MCF 10A (cell line): ENCODE measurements around the gene IFT80. TPM values are rescaled to one million over a fixed set of nuclear protein-coding genes. Genes with fewer than 3 reads are reported as not detected.

ENCODE experiments used
- BruUV-seq: library from RNA; stranded (reverse); fragments of 400-500 nt; replicated peaks from 2 replicates; lab custom pipeline; 2021; lab: Mats Ljungman, UMichigan
- CTCF ChIA-PET: fragments of 300-600 bp; sonication (Branson Sonifier 250); formaldehyde crosslinking; extraction: SDS; loops from one replicate; lab custom pipeline; 2021; ENCODE audit warnings: antibody characterized with exemption, inconsistent platforms; lab: Yijun Ruan, JAX
- POLR2A ChIA-PET: fragments of 300-600, 350-650 bp; sonication (Branson Sonifier 250); formaldehyde crosslinking; extraction: SDS; loops from one replicate; lab custom pipeline; 2020; ENCODE audit warnings: antibody characterized with exemption, inconsistent platforms; lab: Yijun Ruan, JAX
- DNase-seq: peaks from one replicate; pipeline ENCODE4 v3.0.0-alpha.2; 2018; ENCODE audit not compliant: unreplicated experiment
- H3K27ac Mint-ChIP-seq: one replicate; pipeline ENCODE4 v1.8.0; 2022; ENCODE audit warnings: mild to moderate bottlenecking, low read depth, mixed read lengths; ENCODE audit not compliant: unreplicated experiment
- H3K27me3 Mint-ChIP-seq: one replicate; pipeline ENCODE4 v1.8.0; 2022; ENCODE audit warnings: mixed read lengths; ENCODE audit not compliant: insufficient read depth, unreplicated experiment
- H3K36me3 Mint-ChIP-seq: one replicate; pipeline ENCODE4 v1.8.0; 2022; ENCODE audit warnings: mild to moderate bottlenecking, moderate library complexity, mixed read lengths; ENCODE audit not compliant: insufficient read depth, unreplicated experiment
- H3K4me1 Mint-ChIP-seq: one replicate; pipeline ENCODE4 v1.8.0; 2022; ENCODE audit warnings: mixed read lengths; ENCODE audit not compliant: insufficient read depth, unreplicated experiment
- H3K4me3 Mint-ChIP-seq: one replicate; pipeline ENCODE4 v1.8.0; 2022; ENCODE audit warnings: mild to moderate bottlenecking, moderate library complexity, mixed read lengths; ENCODE audit not compliant: unreplicated experiment
- H3K9me3 Mint-ChIP-seq: one replicate; pipeline ENCODE4 v1.8.0; 2022; ENCODE audit warnings: mixed read lengths; ENCODE audit not compliant: unreplicated experiment
- CTCF ChIP-seq: fragments of 200-600 bp; IDR thresholded peaks from one replicate; pipeline ENCODE4 v1.8.0; 2022; ENCODE audit warnings: antibody characterized with exemption, mild to moderate bottlenecking; ENCODE audit not compliant: unreplicated experiment
- intact Hi-C: fragments of 100-400 bp; cut with micrococcal nuclease; formaldehyde crosslinking; loops from 2 replicates; pipeline ENCODE4 v1.14.1; 2022
- total RNA-seq: library from RNA; stranded (reverse); gene quantifications from 2 replicates; pipeline ENCODE4 v1.2.3, GENCODE V29; 2022

The IFT80 gene
- total RNA-seq, 1 experiment from 2014 or later = 22.6 TPM

- no peaks in the 10 kb centered on the region for H3K36me3 Mint-ChIP-seq
- BruUV-seq = no TSS peak
- H3K4me3 Mint-ChIP-seq = no peak overlapping the region
- ChIA-PET POLR2A (interaction anchor here (1.6 kb wide), 1 partner anchor 10 kb away, joined by 5 read pairs; no protein-coding TSS in a partner anchor), CTCF (interaction anchor here (0.8 kb wide), 1 partner anchor 56 kb away, joined by 3 read pairs; no protein-coding TSS in a partner anchor)
- H3K27me3 Mint-ChIP-seq = no peaks in the 10 kb centered on the region
- intact Hi-C loops = loop anchor here (10.0 kb wide), 1 partner anchor 195 kb away; no protein-coding TSS in a partner anchor
- TF ChIP-seq CTCF = no peak
- H3K4me1 Mint-ChIP-seq = no peaks in the 10 kb centered on the region
- H3K27ac Mint-ChIP-seq = no peak overlapping the region
- DNase-seq = no peak
- H3K9me3 Mint-ChIP-seq = no peaks in the 10 kb centered on the region
These were observed 179.0 kb downstream of the IFT80 start for GRCh38 chr3:160220038-160220437.

- Mint-ChIP-seq H3K9me3 (no peaks in the 10 kb centered on the region), H3K36me3 (no peaks in the 10 kb centered on the region), H3K4me3 (no peak overlapping the region), H3K4me1 (no peaks in the 10 kb centered on the region), H3K27ac (no peak overlapping the region), H3K27me3 (no peaks in the 10 kb centered on the region)
- BruUV-seq = no TSS peak
- intact Hi-C loops = no loop called here
- no peak for TF ChIP-seq CTCF
- DNase-seq = no peak
- ChIA-PET POLR2A (no interaction called here), CTCF (interaction anchor here (0.6 to 1.8 kb wide), 3 partner anchors 55 to 195 kb away, joined by 3 to 6 read pairs (median 4); no protein-coding TSS in a partner anchor)
These were observed 180.9 kb downstream of the IFT80 start for GRCh38 chr3:160218136-160218535.

GRCh38 chr3:160217675-160218074 lies 181.3 kb downstream of the IFT80 start:
- ChIA-PET CTCF (interaction anchor here (0.8 to 2.4 kb wide), 4 partner anchors 8 to 180 kb away, joined by 3 to 8 read pairs (median 4); partner anchors contain the start of gene C3orf80), POLR2A (no interaction called here)
- intact Hi-C loops = no loop called here
- BruUV-seq = no TSS peak
- H3K9me3 Mint-ChIP-seq = no peaks in the 10 kb centered on the region
- H3K4me3 Mint-ChIP-seq = no peak overlapping the region
- no peak for DNase-seq
- H3K36me3 Mint-ChIP-seq = no peaks in the 10 kb centered on the region
- no peak overlapping the region for H3K27ac Mint-ChIP-seq
- no peaks in the 10 kb centered on the region for H3K4me1 Mint-ChIP-seq
- no peak for TF ChIP-seq CTCF
- no peaks in the 10 kb centered on the region for H3K27me3 Mint-ChIP-seq

GRCh38 chr3:160213191-160213590 lies 185.8 kb downstream of the IFT80 start:
- POLR2A ChIA-PET = no interaction called here
- peaks cover 7% of the 10 kb centered on the region for H3K4me1 Mint-ChIP-seq
- no TSS peak for BruUV-seq
- H3K9me3 Mint-ChIP-seq = no peaks in the 10 kb centered on the region
- no peak overlapping the region for H3K4me3 Mint-ChIP-seq
- H3K27me3 Mint-ChIP-seq = no peaks in the 10 kb centered on the region
- no peak for DNase-seq
- intact Hi-C loops = no loop called here
- no peak for TF ChIP-seq CTCF
- no peaks in the 10 kb centered on the region for H3K36me3 Mint-ChIP-seq
- H3K27ac Mint-ChIP-seq = no peak overlapping the region
- CTCF ChIA-PET = interaction anchor here (0.8 to 1.6 kb wide), 3 partner anchors 16 to 965 kb away, joined by 3 to 6 read pairs (median 5); no protein-coding TSS in a partner anchor
